NCI-H2107 (cell line): ENCODE results near the gene APAF1.
"Not testable (repeated sequence)": the region's sequence is repeated elsewhere in the genome, so short reads cannot be mapped to it uniquely, and the experiment has no call there.

Experiments used
- DNase-seq: peaks from one replicate; lab custom pipeline; 2025; lab: John Stamatoyannopoulos, UW

The APAF1 gene

GRCh38 chr12:98727196-98727595, 82.1 kb downstream of the APAF1 start:
- DNase-seq = no peak

DNA sequence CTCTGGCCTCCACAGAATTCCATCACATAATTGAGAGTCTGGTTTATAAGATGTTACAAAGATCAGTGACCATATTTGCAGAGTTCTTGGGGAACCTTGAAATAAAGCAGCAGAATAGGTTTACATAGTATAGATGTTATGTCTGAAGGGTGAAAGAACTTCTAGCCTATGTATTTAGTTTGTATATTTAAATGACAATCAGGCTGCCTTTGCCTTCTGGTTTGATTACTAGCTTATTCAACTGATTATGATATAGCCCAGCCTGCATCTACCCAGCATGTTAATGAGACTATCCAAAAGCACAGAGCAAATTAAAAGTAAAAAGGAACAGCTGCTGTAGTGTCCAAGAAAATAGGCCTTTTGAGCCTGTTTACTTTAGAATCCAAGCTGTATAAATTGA, 85.3 kb downstream of the APAF1 start:
- no peak for DNase-seq

DNA sequence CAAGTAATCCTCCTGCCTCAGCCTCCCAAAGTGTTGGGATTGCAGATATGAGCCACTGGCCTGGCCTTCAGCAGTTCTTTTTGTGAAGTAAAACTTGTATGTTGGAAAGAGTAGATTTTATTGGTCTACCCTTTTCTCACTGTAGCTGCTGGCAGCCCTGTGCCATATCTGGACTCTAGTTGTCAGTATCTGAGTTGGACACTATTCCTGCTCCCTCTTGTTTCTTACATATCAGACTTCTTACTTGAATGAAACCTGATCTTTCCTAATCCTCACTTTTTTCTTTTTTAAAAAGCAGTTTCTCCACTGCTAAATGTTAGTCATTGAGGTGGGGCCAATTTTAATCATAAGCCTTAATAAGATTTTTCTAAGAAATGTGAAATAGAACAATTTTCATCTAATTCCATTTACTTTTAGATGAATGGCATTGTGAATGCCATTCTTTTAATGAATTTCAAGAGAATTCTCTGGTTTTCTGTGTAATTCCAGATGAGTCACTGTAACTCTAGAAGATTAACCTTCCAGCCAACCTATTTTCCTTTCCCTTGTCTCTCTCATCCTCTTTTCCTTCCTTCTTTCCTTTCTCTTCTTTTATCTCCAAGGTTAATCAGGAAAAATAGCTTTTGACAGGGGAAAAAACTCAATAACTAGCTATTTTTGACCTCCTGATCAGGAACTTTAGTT, 88.7 kb downstream of the APAF1 start:
- no peak for DNase-seq

- DNase-seq = no peak
Observed at GRCh38 chr12:98735821-98736220, 90.7 kb downstream of the APAF1 start.

GRCh38 chr12:98736352-98737321, 91.5 kb downstream of the APAF1 start:
- DNase-seq = no peak

DNA sequence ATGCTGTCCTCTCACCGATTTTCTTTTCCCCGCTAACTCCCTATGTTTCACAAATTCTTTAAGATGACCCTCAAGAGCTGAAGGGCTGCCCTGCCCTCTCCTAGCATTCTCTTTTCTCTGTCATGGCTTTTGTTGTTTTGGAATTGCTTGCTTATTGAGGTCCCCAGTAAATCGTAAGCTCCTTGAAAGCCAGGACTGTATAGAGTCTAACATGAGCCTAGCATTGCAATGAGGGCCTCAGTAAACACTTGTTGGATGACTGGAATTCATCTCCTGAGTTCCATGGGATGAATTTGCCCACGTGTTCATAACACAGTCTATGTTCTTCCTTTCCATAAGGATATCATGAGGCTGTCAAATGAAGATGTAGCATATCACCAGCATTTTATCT, 92.2 kb downstream of the APAF1 start:
- DNase-seq = no peak

GRCh38 chr12:98738002-98738401, 92.9 kb downstream of the APAF1 start:
- no peak for DNase-seq

GRCh38 chr12:98738539-98738938, 93.4 kb downstream of the APAF1 start:
- DNase-seq = no peak

GRCh38 chr12:98740751-98741150, 95.7 kb downstream of the APAF1 start:
- DNase-seq = no peak

DNA sequence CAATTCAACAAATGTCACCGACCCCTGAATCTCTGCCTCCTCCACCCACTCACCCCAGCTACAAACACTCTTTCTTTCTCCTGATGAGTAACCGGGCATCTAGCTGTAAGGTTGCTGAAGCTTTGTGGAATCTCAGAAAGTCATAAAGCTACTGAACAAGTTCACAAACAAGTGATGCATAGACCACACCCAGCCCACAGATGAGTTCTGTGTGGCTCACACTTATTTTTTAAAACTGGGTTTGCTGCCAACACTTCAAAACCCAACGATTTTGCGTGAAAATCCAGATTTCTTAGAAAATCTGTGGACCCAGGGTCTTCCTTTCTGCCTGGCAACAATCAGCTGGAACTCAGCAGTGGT, 96.1 kb downstream of the APAF1 start:
- no peak for DNase-seq

- peak; percentile 29 for DNase-seq
Observed at GRCh38 chr12:98741556-98742265, 96.6 kb downstream of the APAF1 start.

DNA sequence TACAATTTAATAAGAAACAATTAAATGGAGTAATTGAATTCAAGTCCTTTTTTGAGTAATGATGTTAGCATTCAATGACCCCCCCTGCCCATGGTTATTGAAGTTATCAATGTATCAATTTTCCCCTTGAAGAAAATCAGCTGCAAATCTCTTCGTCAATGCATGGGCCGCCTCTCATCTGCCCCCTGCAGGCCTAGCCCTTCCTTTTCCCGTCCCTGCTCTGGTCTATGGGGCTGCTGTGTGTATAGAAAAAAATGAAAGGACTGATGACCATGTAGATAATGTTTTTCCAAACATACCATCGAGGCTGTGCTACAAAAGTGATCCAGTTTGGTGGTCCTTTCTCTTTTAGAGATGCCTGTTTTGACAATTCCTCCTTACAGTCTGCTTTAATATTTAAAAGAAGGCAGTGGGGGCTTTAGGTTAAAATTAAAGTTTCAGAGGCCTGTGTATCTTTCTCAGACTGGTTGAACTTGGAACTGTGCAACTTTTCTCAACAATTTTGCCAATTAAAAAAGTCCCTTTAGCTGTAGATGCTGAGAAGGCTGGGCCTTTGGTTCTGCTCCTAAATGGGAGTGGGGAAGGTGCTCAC, 98.4 kb downstream of the APAF1 start:
- DNase-seq = no peak

- no peak for DNase-seq
Observed at GRCh38 chr12:98744680-98745079, 99.6 kb downstream of the APAF1 start.

GRCh38 chr12:98745578-98746391, 100.7 kb downstream of the APAF1 start:
- no peak for DNase-seq

DNA sequence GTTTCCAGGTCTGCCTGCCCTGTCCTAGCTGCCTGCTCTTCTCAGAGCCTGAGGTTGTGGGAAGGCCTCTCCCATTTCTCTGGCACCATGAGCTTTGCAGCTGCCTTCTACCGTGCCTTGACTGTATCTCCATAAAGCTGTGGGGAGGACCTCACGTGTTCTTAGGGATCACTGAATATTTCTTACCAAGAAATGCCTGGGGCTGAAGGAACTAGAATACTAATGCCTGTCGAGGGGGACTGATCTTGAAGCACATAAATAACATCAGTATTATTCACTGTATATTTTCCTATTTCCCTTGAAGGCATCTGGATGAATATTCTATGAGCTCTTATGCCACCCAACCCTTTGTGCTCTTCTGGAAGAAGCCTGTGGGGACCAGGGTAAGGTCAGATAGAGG, 103.4 kb downstream of the APAF1 start:
- no peak for DNase-seq

GRCh38 chr12:98750511-98750910, 105.4 kb downstream of the APAF1 start:
- no peak for DNase-seq

DNA sequence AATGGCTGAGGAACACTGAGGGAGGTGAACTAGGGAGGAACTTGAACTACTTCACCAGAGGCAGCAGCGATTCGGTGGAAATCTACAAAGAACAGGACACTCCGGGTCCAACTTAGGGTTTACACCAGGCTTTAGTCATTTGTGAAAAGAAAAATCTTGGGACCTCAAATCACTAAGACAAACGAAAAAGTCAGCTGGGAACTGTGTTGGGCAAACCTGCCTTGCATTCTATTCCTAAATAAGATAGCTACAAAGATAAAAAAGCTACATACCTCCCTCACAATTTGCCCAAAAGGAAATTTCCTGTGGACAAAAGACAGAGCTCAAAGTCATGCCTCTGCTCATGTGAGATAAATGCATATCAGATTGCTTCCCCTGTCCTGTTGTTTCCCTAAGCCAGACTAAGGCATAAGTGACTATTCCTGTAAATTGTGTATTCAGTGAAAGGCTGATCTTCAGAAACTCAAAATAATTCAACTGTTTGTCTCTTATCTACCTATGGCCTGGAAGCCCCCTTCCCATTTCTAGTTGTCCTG, 106.6 kb downstream of the APAF1 start:
- no peak for DNase-seq

DNA sequence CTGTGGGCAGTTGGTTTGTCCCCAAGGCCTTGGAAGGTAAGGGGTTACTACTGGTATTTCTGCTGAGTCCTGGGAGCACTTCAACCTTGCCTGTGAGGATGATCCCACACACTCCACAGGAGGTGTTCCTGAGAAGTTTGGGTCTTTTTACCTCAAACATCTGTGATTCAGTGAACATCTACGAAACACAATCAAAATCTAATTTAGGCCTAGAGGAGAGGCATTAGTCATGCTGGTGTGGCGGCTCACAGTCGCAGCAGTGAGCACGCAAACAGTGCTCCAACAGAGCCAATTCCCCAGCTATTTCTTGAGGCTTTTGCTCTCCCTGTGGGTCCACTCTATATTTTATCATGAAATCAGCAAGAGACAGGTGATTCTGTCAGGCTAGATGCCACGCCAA, 107.6 kb downstream of the APAF1 start:
- no peak for DNase-seq

DNA sequence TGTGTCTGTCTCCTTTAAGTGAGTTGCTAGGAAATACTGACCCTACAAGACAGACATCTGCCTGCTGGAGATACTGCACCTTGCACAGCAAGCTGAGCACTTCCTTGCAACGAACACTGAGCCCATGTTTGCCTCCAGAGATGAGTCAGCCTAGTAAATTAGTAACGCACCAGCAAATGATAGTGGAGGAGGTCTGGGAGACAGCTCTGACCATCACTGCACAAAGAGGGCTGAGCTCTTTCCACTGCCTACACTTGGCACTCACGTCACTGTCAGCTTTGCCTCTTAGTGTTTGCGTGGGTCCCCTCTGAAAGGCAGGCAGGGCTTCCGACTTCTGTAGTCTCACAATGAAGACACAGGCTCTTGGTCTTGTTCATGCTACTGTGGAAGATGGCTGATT, 109.0 kb downstream of the APAF1 start:
- no peak for DNase-seq

DNA sequence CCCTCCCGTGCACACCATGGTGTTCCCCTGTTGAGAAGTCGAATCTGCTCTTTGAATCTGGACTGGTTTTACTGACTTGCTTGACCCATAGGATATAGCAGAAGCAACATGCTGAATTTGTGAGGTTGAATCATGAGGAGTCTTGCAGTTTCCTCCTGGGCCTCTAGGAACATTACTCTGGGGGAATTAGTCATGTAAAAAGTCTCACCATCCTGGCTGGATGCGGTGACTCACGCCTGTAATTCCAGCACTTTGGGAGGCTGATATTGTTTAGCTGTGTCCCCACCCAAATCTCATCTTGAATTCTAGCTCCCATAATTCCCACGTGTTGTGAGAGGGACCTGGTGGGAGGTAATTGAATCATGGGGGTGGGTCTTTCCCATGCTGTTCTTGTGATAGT, 110.8 kb downstream of the APAF1 start:
- not testable (repeated sequence) for DNase-seq

- DNase-seq = no peak
Observed at GRCh38 chr12:98757455-98757854, 112.4 kb downstream of the APAF1 start.
